Liver (tissue), 3 donors: ENCODE data around the gene ANKFN1.

ENCODE experiments used
- EGR1 ChIP-seq, 2 donors: IDR thresholded peaks; 2 replicates each; pipeline ENCODE4 v1.6.1; 2016 to 2018; ENCODE audit warnings: antibody characterized with exemption in 2 of 2, low read depth in 2 of 2
- GABPA ChIP-seq, 2 donors: IDR thresholded peaks in 1 of 2; conservative IDR thresholded peaks in 1 of 2; 2 replicates each; pipeline ENCODE4 v1.6.1; 2016; ENCODE audit warnings: antibody characterized with exemption in 2 of 2, mild to moderate bottlenecking in 1 of 2, moderate library complexity in 1 of 2
- HNF4A ChIP-seq, 2 donors: conservative IDR thresholded peaks; 2 replicates each; pipeline ENCODE4 v1.6.1; 2016; ENCODE audit warnings: antibody characterized with exemption in 2 of 2, mild to moderate bottlenecking in 2 of 2
- RAD21 ChIP-seq, 2 donors: IDR thresholded peaks; 2 replicates each; pipeline ENCODE4 v1.6.1; 2016; ENCODE audit warnings: antibody characterized with exemption in 2 of 2, mild to moderate bottlenecking in 2 of 2
- SP1 ChIP-seq: IDR thresholded peaks from 2 replicates; pipeline ENCODE4 v1.6.1; 2018; ENCODE audit warnings: antibody characterized with exemption, mild to moderate bottlenecking
- TAF1 ChIP-seq: conservative IDR thresholded peaks from 2 replicates; pipeline ENCODE4 v1.6.1; 2016; ENCODE audit warnings: antibody characterized with exemption, mild to moderate bottlenecking
- TF ChIP-seq, protein P1 (sequence below): IDR thresholded peaks from 2 replicates; pipeline ENCODE4 v1.6.1; 2016; ENCODE audit warnings: antibody characterized with exemption
- TF ChIP-seq, protein P2 (sequence below): fragments of 150-350 bp; IDR thresholded peaks from 2 replicates; pipeline ENCODE4 v1.5.1; 2017; ENCODE audit warnings: improper control_type of control experiment, low read depth, low read length; ENCODE audit not compliant: missing input control
- TF ChIP-seq, protein P3 (sequence below): IDR thresholded peaks from 2 replicates; pipeline ENCODE4 v1.6.1; 2016; ENCODE audit warnings: antibody characterized with exemption
- TF ChIP-seq, protein P4 (sequence below): IDR thresholded peaks from 2 replicates; pipeline ENCODE4 v1.6.1; 2016; ENCODE audit warnings: antibody characterized with exemption, mild to moderate bottlenecking
- TF ChIP-seq, protein P5 (sequence below): IDR thresholded peaks from 2 replicates; pipeline ENCODE4 v1.6.1; 2016; ENCODE audit warnings: antibody characterized with exemption
- donor health status: healthy.
- donor health status: healthy.

DNA sequence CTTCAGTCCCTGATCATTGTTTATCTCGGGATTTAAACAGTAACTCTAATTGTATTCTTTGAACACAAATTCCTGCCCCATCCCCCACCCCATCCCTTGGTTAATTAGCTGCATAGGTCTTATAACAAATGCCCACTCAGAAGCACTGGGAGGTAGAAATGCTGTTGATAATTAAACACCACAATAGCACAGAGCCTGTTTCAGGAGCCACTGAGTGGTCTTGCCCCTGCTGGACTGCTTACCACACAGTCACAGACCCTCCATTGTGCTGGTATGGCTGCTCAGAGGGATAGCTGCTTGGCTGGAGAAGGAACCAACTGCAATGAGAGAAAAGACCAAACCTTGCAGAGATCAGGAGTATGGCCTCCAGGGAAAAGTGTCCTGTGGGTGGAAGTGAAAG lies 214.1 kb downstream of the ANKFN1 start:
- TF ChIP-seq, protein P1, sequence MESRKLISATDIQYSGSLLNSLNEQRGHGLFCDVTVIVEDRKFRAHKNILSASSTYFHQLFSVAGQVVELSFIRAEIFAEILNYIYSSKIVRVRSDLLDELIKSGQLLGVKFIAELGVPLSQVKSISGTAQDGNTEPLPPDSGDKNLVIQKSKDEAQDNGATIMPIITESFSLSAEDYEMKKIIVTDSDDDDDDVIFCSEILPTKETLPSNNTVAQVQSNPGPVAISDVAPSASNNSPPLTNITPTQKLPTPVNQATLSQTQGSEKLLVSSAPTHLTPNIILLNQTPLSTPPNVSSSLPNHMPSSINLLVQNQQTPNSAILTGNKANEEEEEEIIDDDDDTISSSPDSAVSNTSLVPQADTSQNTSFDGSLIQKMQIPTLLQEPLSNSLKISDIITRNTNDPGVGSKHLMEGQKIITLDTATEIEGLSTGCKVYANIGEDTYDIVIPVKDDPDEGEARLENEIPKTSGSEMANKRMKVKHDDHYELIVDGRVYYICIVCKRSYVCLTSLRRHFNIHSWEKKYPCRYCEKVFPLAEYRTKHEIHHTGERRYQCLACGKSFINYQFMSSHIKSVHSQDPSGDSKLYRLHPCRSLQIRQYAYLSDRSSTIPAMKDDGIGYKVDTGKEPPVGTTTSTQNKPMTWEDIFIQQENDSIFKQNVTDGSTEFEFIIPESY: no peak
- TF ChIP-seq TAF1: no peak
- TF ChIP-seq EGR1 (IDR thresholded peaks at IDR 0.05; ENCODE audit: low read depth in 2 of 2): no peak
- TF ChIP-seq, protein P2, sequence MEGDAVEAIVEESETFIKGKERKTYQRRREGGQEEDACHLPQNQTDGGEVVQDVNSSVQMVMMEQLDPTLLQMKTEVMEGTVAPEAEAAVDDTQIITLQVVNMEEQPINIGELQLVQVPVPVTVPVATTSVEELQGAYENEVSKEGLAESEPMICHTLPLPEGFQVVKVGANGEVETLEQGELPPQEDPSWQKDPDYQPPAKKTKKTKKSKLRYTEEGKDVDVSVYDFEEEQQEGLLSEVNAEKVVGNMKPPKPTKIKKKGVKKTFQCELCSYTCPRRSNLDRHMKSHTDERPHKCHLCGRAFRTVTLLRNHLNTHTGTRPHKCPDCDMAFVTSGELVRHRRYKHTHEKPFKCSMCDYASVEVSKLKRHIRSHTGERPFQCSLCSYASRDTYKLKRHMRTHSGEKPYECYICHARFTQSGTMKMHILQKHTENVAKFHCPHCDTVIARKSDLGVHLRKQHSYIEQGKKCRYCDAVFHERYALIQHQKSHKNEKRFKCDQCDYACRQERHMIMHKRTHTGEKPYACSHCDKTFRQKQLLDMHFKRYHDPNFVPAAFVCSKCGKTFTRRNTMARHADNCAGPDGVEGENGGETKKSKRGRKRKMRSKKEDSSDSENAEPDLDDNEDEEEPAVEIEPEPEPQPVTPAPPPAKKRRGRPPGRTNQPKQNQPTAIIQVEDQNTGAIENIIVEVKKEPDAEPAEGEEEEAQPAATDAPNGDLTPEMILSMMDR: no peak
- TF ChIP-seq SP1: no peak
- TF ChIP-seq, protein P3, sequence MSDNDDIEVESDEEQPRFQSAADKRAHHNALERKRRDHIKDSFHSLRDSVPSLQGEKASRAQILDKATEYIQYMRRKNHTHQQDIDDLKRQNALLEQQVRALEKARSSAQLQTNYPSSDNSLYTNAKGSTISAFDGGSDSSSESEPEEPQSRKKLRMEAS: no peak
- no peak for TF ChIP-seq GABPA (IDR thresholded peaks at IDR 0.05 in 1 of 2, conservative IDR thresholded peaks at IDR 0.05 in 1 of 2)
- no peak for TF ChIP-seq HNF4A (conservative IDR thresholded peaks at IDR 0.05)
- TF ChIP-seq, protein P4, sequence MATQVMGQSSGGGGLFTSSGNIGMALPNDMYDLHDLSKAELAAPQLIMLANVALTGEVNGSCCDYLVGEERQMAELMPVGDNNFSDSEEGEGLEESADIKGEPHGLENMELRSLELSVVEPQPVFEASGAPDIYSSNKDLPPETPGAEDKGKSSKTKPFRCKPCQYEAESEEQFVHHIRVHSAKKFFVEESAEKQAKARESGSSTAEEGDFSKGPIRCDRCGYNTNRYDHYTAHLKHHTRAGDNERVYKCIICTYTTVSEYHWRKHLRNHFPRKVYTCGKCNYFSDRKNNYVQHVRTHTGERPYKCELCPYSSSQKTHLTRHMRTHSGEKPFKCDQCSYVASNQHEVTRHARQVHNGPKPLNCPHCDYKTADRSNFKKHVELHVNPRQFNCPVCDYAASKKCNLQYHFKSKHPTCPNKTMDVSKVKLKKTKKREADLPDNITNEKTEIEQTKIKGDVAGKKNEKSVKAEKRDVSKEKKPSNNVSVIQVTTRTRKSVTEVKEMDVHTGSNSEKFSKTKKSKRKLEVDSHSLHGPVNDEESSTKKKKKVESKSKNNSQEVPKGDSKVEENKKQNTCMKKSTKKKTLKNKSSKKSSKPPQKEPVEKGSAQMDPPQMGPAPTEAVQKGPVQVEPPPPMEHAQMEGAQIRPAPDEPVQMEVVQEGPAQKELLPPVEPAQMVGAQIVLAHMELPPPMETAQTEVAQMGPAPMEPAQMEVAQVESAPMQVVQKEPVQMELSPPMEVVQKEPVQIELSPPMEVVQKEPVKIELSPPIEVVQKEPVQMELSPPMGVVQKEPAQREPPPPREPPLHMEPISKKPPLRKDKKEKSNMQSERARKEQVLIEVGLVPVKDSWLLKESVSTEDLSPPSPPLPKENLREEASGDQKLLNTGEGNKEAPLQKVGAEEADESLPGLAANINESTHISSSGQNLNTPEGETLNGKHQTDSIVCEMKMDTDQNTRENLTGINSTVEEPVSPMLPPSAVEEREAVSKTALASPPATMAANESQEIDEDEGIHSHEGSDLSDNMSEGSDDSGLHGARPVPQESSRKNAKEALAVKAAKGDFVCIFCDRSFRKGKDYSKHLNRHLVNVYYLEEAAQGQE: no peak
- TF ChIP-seq, protein P5, sequence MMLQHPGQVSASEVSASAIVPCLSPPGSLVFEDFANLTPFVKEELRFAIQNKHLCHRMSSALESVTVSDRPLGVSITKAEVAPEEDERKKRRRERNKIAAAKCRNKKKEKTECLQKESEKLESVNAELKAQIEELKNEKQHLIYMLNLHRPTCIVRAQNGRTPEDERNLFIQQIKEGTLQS: no peak
- TF ChIP-seq RAD21 (IDR thresholded peaks at IDR 0.05): no peak
